Stimulated activated naive CD4-positive, alpha-beta T cell (primary cell): Measurements from ENCODE around the gene GNG7.
"Not testable (repeated sequence)": the region's sequence is repeated elsewhere in the genome, so short reads cannot be mapped to it uniquely, and the experiment has no call there.

ENCODE experiments used
- DNase-seq, 6 experiments: peaks; one replicate each; lab custom pipeline; 2025; lab: John Stamatoyannopoulos, UW

Gene GNG7

DNA sequence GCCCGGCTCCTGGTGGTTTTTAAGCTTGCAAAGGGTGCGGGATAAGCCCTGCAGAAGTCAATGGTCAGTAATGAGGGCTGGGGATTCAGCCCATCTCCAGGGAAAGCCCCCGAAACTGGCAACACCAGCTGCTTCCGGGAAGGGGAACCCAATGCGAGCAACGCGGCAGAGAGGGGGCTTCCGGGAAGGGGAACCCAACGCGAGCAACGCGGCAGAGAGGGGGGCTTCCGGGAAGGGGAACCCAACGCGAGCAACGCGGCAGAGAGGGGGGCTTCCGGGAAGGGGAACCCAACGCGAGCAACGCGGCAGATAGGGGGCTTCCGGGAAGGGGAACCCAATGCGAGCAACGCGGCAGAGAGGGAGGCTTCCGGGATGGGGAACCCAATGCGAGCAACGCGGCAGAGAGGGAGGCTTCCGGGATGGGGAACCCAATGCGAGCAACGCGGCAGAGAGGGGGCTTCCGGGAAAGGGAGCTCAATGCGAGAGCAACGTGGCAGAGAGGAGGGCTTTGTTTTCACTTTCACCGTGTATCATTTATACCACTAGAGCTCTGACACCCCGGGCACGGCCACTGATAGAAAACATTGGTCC lies 80.0 kb downstream of the GNG7 start:
- peak; percentile 20 to 74 (median 51) for DNase-seq

DNA sequence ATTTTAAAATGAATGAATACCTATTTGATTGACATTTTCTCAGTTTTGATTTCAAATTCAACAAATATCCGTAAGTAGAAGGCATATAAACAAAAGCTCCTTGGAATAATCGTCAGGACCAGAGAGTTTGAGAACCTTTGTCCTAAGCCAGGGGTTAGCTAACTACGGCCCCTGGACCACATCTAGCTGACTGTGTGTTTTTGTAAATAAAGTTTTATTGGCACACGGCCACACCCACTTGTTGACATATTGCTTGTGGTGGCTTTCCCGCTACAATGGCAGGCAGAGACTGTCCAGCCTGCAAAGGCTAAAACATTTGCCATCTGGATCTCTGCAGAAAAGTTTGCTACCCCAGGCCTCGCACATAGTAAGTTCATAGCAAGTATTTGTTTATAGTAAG lies 83.4 kb downstream of the GNG7 start:
- DNase-seq = no peak

DNA sequence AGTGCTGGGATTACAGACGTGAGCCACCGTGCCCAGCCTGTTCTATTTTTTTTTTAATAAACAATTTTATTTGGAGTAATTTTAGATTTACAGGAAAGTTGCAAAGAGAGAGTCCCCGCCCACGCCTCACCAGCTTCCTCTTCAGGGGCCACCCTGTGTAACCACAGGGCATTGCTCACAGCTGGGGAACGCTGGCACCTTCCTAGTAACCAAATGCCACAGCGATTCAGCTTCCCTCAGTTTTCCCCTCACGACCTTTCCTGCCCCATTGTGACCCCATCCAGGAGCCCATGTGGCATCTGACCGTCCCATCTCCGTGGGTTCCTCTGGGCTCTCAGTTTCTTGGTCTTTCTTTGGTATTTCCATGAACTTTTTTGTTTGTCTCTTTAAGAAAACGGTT lies 83.9 kb downstream of the GNG7 start:
- peak; percentile 34 to 58 (median 48) for DNase-seq

DNA sequence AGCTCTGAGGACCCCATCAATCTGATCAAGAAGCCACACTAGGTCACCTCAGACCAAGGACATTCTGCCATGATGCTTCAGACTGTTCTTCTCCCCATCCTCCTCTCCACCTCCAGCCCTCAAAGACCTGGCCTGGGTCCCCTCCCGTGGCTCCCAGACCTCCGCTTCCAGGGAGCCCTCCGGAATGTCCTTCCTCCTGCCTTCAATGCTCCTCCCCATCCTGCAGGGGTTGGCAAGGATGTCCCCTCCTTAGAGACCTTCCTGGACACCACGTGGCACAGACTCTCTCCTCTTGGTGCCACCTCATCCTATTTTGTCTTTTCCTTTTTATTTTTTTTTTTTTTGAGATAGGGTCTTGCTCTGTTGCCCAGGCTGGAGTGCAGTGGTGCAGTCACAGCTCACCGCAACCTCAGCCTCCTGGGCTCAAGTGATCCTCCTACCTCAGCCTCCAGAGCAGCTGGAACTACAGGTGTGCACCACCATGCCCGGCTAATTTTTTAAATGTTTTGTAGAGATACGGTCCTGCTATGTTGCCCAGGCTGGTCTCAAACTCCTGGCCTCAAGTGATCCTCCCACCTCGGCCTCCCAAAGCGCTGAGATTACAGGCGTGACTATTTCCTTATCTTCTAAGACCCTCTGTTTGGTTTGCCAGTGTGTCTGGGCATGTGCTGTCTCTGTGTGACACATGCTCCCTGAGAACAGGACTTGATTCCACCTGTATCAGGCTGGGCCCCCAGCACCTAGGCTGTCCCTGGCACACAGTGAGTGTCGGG lies 84.9 kb downstream of the GNG7 start:
- no peak for DNase-seq

DNA sequence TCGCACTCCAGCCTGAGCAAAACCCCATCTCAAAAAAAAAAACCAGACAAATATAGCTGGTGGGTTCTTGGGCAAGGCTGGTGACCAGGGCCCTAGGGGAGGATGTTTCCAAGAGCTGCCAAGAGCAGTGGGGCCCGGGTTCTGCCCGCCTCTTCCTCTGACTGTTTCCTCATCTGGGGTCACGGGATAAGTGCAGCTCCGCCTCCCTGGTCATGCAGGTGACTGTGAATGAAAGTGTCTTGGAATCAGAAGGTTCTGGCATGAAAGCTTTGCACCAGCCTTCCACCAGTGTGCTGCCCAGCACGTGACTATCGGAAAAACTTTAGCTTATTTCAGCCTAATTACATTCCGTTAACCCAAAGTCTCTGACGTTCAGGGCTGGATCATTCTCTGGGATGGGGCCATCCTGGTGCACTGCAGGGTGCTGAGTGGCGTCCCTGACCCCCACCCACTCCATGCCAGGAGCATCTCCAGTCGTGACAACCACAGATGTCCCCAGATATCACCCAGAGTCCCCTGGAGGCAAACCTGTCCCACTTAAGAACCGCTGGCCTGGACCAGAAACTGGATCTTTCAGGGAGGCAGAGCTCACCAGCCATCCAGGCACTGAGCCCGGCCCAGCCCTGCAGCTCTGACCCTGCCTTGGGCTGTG lies 85.6 kb downstream of the GNG7 start:
- DNase-seq = peak in 4 of 6 experiments; percentile 22 to 44 (median 40)

DNA sequence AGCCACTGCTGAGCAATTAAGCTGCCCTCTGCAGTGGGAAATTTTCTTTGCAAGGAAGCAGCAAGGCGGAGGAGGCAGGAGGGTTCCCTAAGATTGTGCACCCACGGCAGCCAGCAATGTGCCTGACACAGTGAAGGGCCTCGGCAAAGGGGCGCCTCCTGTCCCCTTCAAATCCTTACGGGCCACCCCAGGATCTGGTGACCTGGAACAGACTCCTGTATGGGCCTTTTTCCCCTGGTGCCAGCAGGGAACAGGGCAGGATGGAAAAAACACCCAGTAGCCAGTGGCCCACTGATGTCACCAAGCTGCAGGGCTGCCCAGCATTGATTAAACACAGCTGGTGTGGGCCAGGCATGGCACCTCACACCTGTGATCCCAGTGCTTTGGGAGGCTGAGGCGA lies 86.7 kb downstream of the GNG7 start:
- DNase-seq = no peak

DNA sequence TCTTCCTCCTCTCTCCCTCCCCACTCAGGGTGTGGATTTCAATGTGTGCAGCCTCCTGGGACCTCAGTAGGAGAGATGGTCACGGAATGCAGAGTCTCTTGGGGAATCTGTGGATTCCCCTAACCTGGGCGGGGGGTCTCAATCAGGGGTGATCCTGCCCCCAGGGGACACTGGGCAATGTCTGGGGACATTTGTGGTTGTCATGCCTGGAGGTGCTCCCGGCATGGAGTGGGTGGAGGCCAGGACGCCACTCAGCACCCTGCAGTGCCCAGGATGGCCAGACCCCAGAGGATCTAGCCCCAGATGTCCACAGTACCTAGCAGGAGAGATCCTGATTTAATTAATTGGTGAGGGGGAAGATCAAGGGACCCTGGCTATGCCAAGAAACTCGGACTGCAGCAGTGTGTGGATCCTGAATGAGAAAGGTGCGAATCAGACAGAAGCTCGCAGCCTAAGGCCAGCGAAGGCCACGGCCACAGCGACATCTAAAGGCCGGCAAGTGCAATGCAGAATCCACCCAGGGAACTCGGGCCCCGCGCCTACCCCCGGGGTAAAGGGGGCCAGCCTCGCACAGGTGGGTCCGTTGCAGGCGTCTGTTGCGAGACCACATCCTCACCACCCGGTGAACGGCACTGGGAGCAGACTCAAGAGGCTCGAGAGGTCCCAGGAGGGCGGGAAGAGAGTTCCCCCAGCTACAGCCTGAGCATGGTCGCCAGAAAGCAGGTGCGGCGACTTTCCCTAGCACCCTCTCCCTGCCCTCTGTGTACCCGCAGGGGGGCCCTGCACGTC lies 88.8 kb downstream of the GNG7 start:
- peak; percentile 30 to 71 (median 40) for DNase-seq

DNA sequence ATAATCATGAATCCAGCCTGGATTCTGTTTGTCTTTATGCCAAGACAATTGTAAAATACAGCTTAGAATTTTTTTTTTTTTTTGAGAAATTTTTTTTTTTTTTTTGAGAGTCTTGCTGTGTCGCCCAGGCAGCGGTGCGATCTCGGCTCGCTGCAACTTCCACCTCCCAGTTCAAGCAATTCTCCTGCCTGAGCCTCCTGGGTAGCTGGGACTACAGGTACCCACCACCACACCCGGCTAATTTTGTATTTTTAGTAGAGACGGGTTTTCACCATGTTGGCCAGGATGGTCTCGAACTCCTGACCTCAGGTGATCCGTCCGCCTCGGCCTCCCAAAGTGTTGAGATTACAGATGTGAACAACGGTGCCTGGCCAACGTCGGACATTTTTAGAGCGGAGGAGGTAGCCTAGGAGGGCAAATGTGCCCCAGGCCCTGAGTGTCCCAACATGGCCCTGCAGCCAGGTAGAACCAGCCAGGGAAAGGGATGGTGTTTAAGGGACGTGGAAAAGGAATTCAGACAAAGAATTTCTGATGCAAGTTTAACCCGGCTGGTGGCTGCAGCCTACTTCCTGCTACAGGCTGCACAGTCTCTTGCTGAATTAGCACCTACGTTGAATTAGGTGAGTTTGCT lies 89.8 kb downstream of the GNG7 start:
- no peak for DNase-seq

DNA sequence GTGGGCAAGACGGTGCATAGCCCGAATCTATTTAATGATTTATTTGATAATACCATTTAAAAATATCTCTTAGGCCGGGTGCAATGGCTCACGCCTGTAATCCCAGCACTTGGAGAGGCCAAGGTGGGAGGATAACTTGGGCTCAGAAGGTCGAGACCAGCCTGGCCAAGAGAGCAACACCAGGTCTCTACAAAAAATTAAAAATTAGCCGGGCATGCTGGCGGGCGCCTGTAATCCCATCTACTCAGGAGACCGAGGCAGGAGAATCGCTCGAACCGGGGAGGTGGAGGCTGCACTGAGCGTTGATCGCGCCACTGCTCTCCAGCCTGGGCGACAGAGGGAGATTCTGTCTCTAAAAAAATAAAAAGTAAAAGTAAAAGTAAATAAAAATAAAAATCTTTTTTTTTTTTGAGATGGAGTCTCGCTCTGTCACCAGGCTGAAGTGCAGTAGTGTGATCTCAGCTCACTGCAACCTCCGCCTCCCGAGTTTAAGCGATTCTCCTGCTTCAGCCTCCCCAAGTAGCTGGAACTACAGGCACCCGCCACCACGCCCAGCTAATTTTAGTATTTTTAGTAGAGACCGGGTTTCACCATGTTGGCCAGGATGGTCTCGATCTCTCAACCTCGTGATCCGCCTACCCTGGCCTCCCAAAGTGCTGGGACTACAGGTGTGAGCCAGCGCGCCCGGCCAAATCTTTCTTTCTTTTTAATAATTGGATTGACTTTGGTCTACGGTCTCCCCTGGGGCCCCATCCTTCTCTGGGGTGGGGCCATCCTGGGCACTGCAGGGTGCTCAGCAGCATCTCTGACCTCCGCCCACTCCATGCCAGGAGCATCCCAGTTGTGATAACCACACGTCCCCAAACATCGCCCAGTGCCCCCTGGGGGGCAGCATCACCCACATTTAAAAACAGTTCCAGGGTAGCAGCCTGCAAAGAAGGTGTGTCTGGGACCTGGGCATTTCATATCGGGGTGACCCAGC lies 90.7 kb downstream of the GNG7 start:
- DNase-seq = no peak

DNA sequence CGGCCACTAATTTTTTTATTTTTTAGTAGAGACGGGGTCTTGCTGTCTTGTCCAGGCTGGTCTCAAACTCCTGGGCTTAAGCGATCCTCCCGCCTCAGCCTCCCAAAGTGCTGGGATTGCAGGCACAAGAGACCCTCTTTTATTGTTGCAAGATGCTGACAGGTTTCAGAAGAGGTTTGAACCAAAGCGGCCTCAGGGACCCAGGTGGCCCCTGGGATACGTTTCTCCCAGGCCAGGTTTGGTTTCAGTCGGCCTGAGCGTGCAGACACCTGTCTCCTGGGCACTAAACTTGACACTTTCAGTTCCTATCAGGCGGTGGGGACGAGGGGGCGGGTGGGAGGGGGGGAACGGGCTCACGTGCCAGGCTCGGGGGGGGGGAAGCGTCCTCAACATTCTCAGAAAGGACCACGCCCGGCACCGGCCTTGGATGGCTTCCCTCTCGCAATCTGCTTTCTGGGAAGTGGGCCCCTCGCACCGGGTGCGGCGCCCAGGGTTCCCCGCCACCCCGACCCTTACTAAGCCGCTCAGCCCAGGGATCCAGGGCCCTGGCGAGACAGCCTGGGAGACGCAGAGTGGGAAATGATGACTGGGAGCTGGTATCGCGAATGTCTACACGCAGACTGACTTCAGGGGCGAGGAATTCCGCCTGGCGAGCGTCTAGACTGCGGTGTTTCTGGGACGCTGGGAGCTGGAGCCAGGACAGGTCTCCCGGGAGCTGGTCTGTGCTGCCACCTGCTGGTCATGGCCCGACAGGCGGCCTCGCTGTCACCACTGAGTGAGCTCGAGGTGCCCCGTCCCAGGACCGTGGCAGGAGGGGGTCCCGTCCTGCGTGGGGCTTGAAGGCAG lies 91.6 kb downstream of the GNG7 start:
- peak; percentile 63 to 87 (median 81) for DNase-seq

DNA sequence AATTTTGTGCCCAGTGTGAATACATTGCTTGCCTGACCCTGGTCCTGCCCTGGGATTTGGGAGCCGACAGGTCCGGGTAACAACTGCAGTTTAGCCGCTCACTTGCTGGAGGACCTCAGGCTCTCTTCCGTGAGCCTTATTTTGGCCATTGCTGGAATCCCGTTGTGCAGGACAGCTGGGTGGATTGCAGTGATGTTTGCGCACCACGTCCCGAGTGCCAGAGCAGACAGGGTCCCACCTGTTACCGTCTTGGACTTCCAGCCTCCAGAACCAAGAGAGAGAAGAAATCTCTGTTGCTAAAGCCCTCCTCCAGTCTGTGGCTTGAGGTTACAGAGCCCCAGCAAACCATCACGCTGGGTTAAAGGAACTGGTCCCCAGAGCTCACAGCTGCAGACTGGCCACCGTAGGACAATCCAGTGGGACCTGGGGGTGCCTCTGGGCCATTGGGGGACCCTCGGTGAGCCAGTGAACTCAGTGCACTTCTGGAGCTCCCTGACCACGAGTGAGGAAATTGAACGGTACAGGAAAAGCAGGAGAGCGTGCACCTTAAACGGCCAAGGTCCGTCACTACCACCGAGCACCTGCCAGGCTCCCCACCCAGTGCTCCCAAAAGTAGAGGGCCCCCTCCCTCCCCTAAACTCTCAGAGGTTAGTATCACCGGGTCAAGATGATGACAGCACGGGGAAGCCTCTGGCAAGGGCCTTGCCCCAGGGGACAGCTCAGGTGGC lies 92.9 kb downstream of the GNG7 start:
- DNase-seq = no peak

DNA sequence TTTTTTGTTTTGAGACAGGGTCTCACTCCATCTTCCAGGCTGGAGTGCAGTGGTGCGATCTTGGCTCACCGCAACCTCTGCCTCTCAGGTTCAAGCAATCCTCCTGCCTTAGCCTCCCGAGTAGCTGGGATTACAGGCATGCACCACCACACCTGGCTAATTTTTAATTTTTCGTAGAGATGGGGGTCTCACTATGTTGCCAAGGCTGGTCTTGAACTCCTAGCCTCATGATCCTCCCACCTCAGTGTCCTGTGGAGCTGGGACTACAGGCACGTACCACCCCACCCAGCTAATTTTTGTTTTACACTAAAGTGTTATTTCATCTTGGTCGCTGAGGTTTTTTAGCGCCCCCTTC lies 93.5 kb downstream of the GNG7 start:
- DNase-seq = not testable (repeated sequence)

DNA sequence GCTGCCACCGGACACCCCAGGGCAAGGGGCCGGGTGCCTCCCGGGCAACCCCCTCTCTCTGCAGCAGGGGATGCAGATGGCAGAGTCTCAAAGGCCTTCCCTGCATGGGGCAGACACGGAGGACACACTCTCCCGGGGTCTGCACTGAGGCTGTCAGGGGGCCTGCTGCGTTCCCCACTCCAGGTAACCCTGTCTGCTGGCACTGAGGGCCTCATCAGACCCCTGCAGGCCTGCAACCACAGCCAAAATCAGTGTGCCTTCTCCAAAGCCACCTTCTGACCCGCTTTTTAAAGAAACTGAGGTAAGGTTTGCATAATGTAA lies 93.9 kb downstream of the GNG7 start:
- DNase-seq = no peak

DNA sequence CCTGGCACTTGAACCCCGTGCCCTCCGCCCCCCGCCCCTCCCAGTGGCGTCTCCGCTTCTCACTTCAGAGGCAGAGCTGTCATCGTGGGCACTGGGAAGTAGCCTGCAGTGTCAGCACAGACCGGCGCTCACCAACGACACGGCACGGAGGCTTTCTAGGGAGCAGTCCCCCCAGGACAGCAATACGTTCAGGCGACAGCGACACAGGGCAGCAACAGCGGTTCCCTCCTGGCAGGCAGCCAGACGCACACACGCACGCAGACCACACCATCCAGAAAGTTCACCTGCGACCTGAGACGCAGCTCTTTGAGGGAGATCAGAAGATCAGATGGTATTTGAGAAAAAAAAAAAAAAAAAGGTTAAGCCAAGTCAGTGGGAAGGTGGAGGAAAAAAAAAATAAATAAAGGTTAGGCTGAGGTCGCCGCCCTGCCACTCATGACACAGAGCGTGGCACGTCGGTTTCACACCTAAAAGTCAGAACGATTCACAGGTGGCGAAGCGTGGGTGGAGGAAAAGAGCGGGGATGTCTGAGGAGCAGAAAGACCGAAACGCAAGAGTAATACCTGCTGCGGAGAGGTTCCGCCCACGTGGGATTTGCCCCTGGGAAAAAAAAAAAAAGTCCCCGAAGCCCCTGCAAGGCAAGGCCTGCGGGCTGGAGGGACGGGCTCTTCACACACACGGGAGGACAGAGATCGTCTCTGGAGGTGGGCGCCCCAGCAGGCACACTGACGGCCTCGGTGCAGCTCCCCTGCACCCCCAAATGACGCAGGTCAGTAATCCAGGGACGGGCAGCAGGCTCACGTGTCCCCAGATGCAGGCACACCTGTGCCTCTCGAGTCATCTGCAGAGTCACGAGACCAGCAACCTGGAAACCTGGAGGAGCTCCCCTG lies 94.5 kb downstream of the GNG7 start:
- DNase-seq = peak; percentile 58 to 69 (median 66)

DNA sequence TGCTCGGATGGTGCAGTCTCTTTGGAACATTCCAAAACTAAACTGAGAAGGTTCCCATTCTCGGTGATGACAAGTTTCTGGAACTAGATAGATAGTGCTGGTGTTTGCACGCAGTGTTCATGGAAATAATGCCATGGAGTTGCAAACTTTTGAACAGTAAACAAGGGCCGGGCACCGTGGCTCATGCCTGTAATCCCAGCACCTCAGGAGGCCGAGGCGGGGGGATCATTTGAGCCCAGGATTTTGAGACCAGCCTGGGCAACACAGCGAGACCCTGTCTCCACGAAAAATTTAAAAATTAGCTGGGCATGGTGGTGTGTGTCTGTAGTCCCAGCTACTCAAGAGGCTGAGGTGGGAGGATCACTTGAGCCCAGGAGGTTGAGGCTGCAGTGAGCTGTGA lies 95.7 kb downstream of the GNG7 start:
- not testable (repeated sequence) for DNase-seq

DNA sequence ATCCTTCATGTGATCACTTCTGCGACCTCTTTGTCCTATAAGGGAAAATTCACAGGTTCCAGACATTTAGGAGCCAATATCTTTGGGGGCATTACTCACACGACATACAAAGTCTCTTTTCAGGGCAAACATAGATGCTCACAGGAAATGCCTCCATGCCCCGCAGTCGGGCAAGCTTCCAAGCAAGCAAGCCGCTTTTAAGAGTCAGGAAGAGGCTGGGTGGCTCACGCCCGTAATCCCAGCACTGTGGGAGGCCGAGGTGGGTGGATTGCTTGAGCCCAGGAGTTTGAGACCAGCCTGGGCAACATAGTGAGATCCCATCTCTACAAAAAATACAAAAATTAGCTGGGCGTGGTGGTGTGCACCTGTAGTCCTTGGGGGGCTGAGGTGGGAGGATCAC lies 96.6 kb downstream of the GNG7 start:
- DNase-seq = not testable (repeated sequence)

DNA sequence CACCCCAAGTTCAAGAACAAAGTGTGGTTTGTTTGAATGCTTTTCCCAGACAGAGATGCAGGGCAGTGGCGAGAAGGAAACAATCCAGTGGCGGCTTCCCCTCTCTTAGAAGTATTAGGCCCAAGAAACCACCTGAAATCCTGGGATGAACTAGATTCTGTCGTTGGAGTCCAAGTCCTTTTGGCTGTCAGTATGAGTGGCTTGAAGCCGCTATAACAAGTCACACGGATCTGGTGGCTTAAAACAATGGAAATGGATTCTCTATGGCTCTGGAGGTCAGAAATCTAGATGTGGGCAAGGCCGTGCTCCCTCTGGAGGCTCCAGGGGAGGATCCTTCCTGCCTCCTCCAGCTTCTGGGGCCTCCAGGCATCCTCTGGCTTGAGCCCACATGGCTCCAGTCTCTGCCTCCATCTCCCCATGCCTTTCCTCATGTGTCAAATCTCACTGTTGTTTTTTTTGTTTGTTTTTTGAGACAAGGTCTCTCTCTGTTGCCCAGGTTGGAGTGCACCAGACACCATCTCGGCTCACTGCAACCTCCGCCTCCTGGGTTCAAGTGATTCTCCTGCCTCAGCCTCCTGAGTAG lies 97.7 kb downstream of the GNG7 start:
- no peak for DNase-seq

DNA sequence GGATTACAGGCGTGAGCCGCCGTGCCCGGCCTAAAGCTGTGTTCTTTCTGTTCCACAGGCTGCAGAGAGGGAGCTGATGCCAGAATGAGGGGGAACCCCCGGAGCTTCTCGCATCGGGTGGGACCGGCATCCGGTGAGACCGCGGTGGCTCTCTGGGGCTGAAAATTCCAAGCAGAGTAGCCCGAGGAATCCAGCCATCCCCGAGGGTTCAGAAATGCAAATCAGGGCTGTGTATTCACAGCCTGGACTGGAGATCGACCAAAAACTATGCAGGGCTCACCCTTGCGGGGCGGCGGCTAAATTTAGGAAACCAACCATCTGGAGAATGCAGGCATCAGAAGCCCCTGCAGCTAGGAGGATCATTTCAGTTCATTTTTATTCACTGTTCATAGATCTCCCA lies 99.2 kb downstream of the GNG7 start:
- no peak for DNase-seq
